Measurements from ENCODE around the gene ING3. TPM values are rescaled to one million over a fixed set of nuclear protein-coding genes. Genes with fewer than 3 reads are reported as not detected.

The ING3 gene
- total and polyA plus RNA-seq, 9 of the 15 experiments (the other 6 are each of a cell fraction or from before 2014, with no cell fraction given), result 22.8 to 233 (median 50.4) TPM

- TF ChIP-seq TFAM (CRISPR knock-in tag; conservative IDR thresholded peaks at IDR 0.05) (no peak), ATF1 (CRISPR knock-in tag; IDR thresholded peaks at IDR 0.05) (no peak), ATF1 (tag; IDR thresholded peaks at IDR 0.05) (no peak), AFF1 (IDR thresholded peaks at IDR 0.05; ENCODE audit: low read depth in 1 of 2, partially characterized antibody in 2 of 2) (no peak), SNAPC5 (CRISPR knock-in tag; IDR thresholded peaks at IDR 0.05) (no peak), CHD2 (IDR thresholded peaks at IDR 0.05; ENCODE audit: low read depth, low read length) (0 out of 2 replicates have a peak, but pooled peaks have one; percentile 16), ZNF282 (CRISPR knock-in tag; IDR thresholded peaks at IDR 0.05) (no peak)
These were observed 53.6 kb downstream of the ING3 start (continued) for GRCh38 chr7:121003986-121004685.
